Measurements from ENCODE around the gene PABPN1L.

GRCh38 chr16:88863426-88863825, 3.0 kb downstream of the PABPN1L start:
- TF ChIP-seq FOXM1 (IDR thresholded peaks at IDR 0.05; ENCODE audit: borderline replicate concordance) (no peak), SP1 (IDR thresholded peaks at IDR 0.05) (no peak), ELF4 (IDR thresholded peaks at IDR 0.05) (no peak)
- TF ChIP-seq, protein P1, sequence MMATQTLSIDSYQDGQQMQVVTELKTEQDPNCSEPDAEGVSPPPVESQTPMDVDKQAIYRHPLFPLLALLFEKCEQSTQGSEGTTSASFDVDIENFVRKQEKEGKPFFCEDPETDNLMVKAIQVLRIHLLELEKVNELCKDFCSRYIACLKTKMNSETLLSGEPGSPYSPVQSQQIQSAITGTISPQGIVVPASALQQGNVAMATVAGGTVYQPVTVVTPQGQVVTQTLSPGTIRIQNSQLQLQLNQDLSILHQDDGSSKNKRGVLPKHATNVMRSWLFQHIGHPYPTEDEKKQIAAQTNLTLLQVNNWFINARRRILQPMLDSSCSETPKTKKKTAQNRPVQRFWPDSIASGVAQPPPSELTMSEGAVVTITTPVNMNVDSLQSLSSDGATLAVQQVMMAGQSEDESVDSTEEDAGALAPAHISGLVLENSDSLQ (IDR thresholded peaks at IDR 0.05), result no peak
